HuH-7.5 (cell line): Measurements from ENCODE around the gene KRTAP12-1.
"Not testable (repeated sequence)": the region's sequence is repeated elsewhere in the genome, so short reads cannot be mapped to it uniquely, and the experiment has no call there.

Source experiments
- DNase-seq: peaks from one replicate; pipeline ENCODE4 v3.0.0; 2011; ENCODE audit warnings: low spot score

Gene KRTAP12-1

DNA sequence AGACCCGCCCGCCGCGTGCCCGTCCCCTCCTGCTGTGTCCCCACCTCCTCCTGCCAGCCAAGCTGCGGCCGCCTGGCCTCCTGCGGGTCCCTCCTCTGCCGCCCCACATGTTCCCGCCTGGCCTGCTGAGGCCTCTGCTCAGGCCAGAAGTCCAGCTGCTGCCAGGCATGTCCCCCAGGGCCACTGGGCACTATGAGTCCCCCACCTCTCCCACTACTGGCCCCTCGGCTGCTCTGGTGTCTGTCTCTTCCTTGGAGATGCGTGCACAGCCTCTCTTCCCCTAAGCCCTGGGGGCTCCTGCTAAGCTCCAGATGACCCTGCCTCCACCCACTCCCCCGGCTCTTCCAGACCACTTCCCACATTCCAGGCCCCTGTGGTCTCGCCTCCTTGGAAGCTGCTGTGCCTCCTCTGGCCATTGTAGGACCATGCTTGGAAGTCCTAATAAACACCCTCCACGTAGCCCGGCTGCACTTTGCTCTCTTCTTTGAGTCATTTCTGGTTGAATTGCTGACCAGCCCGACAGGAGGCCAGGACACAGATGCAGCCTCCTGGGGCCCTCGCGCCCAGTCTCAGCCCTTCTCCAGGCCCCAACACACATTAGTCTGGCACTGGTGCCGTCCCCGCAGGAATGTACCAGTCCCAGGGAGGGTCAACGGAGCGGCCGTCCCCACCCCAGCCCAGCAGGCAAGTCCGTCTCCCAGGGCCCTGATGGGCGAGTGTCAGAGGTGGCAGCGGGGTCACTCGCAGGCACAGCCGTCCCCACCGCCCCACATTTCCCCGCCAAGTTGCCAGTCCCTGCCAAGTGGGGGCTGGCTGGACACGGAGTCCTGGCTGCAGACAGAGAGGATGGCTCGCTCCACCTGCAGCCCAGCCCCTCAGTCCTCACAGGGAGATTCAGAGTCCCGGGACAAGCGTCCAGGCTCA is 16.1 kb upstream of the KRTAP12-1 start:
- DNase-seq: no peak

DNA sequence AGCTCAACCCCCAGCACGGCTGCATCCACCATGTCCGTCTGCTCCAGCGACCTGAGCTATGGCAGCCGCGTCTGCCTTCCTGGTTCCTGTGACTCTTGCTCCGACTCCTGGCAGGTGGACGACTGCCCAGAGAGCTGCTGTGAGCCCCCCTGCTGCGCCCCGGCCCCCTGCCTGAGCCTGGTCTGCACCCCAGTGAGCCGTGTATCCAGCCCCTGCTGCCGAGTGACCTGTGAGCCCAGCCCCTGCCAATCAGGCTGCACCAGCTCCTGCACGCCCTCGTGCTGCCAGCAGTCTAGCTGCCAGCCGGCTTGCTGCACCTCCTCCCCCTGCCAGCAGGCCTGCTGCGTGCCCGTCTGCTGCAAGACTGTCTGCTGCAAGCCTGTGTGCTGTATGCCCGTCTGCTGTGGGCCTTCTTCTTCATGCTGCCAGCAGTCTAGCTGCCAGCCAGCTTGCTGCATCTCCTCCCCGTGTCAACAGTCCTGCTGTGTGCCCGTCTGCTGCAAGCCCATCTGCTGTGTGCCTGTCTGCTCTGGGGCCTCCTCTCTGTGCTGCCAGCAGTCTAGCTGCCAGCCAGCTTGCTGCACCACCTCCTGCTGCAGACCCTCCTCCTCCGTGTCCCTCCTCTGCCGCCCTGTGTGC is 15.3 kb upstream of the KRTAP12-1 start, which contains the start of gene KRTAP10-12:
TSS of gene KRTAP10-12 (plus strand) at position 1 of the 639 bp plus-strand sequence. CDS start at position 31, 30 bp downstream.
- DNase-seq: not testable (repeated sequence)

DNA sequence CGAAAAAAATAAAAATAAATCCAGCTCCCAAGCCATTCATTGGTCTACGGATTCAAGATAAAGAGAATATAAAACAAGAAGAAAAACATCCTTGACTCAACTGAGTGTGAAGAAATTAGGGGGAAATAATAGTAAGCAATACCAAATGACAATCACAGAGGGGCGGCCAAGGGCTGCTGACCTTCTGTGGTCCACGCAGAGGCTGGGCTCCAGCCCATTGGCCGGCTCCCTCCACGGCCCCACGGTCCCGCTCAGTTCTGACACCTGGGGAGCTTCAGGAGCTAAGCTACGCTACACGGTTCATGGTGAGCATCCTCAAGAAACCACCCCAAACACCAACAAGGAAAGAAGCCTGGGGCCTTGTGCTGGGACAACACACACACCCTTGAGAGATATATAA is 14.6 kb upstream of the KRTAP12-1 start:
- no peak for DNase-seq

DNA sequence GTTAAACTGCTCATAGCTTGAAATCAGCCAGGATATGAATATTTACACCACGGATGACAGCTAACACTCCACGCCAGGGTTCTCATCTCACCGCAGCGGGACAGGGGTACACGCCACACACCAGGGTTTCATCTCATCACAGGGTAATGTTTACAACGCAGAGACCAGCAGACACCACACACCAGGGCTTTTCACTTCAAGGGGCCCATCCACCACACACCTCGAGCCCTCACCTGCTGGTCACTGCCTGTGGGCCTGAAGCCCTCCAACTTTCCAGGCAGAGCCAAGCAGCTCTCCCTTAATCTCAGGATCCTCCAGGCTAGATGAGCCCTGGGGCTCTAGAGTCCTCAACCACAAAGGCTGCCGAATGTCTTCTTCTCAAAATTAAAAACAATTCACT is 13.7 kb upstream of the KRTAP12-1 start:
- no peak for DNase-seq

DNA sequence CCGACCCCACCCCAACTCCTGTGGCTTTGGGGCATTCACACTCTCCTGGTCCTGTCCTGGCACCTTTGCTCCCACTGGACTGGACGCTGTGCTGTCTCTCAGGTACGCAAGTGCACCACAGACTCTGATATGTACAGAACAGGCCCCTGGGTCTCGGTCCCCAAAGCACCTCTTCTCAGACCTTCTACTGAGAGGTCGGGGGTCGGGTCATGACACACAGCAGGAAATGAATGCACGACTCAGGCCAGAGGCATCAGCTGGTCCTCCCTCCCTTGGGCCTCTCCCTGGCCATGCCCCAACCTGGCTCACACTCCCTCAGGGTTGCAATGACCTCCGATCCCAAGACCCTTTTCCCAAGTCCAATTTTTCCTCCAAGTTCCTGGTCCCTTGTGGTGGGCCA is 13.2 kb upstream of the KRTAP12-1 start:
- DNase-seq: no peak

DNA sequence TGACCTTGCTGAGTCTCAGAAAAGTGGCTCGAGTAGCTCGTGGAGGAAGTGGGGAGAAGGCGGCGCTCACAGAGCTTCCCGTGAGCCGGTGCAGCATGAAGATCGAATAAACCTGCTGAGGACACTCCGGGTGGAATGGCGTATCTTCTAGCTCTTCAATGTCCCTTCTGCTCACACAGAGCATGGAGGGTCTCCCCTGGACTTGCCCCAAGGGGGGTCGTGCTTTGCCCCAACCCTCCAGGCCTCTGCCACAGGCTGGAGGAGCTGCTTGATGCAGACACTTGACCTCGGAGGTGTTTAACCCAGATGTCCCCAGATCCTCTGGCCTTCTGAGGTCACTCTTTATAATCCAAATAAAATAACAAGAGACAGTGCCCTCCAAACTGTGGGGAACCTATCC is 12.8 kb upstream of the KRTAP12-1 start:
- DNase-seq: no peak

DNA sequence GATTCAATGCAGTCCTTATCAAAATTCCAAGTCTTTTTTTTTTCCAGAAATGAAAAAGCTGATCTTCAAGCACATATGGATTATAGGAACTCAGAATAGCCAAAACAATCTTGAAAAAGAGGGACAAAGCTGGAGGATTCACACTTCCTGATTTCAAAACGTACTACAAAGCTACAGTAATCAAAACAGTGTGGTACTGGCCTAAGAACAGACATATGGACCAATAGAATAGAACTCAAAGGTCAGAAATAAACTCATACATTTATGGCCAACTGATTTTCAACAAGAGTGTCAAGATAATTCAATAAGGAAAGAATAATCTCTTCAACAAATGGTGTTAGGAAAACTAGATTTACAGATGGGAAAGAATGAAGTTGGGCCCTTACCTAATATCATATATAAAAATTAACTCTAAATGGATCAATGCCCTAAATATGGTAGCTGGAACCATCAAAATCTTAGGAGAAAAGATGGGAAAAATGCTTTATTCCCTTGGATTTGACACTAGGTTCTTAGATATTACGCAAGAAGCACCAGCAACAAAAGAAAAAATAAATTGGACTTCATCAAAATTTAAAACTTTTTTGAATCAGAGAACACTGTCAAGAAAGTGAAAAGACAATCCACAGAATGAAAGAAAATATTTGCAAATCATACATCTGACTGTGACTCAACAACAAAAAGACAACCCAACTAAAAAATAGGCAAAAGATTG is 11.0 kb upstream of the KRTAP12-1 start:
- no peak for DNase-seq

DNA sequence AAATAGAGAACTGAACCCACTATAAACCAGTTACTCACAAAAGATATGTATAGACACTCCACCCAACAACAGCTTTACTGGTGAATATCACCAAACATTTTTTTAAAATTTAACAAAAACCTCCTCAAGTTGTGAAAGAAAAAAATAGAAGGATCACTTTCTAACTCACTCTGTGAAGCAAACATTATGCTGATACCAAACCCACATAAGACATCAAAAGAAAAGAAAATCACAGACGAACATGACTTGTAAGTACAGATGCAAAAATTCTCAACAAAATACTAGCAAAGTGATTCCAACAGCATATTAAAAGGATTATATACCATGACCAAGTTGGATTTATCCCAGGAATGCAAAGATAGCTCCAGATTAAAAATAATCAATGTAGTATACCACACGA is 9.7 kb upstream of the KRTAP12-1 start:
- no peak for DNase-seq

DNA sequence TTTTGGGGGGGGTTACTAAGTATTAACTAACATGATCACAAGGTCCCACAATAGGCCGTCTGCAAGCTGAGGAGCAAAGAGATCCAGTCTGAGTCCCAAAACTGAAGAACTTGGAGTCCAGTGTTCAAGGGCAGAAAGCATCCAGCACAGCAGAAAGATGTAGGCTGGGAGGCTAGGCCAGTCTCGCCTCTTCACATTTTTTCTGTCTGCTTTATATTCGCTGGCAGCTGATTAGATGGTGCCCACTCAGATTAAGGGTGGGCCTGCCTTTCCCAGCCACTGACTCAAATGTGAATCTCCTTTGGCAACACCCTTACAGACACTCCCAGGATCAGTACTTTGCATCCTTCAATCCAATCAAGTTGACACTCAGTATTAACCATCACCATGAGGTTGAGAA is 7.8 kb upstream of the KRTAP12-1 start:
- DNase-seq: not testable (repeated sequence)

DNA sequence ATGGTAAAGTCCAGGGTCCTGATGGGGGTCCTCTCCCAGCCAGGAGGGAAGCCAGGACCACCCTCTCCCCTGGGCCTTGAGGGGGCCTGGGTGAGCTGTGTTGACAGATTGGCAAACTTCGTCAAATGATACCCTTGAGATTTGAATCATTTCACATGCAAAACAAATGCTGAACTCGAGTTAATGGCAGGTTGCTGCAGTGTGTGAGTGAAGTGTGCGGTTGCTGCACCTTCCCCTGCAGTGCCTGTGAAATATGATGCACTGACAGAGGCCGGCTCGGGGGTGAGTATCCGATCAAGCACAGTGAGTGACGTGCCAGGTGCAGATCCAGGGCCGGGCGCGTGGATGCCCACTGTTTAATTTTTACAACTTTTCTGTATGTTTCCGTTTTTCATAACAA is 5.7 kb upstream of the KRTAP12-1 start:
- no peak for DNase-seq

DNA sequence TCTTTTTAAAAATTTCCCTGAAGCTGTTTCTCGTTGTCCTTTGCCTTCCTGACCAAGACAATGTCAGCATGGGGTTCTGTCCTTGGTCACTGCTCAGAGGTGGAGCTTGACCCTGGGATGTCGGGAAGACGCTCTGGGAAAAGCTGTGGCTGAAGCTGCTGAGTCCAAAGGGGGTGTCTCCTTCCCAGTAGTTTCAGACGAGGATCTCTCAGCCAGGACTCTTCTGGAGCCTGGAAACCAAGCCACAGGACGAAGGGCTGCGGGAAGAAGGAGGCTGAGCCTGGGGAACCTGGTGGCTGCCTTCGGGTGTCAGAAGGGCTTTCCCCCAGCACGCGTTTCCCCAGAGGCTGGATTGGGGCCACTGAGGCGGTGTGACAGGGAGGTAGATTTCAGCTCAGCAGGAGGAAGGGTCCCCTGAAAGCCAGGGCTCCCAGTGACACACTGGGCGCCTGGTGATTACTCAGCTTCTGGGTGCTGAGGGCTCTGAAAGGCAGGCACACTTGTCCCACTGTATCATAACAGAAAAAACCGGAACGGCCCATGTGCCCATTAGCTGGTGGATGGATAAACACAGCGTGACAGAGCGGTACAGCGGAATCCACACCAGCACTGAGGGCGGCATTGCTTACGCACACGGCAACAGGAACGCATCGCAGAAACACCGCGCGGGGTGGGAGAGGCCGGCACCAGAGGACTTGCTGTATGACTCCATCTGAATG is 5.0 kb upstream of the KRTAP12-1 start:
- no peak for DNase-seq

DNA sequence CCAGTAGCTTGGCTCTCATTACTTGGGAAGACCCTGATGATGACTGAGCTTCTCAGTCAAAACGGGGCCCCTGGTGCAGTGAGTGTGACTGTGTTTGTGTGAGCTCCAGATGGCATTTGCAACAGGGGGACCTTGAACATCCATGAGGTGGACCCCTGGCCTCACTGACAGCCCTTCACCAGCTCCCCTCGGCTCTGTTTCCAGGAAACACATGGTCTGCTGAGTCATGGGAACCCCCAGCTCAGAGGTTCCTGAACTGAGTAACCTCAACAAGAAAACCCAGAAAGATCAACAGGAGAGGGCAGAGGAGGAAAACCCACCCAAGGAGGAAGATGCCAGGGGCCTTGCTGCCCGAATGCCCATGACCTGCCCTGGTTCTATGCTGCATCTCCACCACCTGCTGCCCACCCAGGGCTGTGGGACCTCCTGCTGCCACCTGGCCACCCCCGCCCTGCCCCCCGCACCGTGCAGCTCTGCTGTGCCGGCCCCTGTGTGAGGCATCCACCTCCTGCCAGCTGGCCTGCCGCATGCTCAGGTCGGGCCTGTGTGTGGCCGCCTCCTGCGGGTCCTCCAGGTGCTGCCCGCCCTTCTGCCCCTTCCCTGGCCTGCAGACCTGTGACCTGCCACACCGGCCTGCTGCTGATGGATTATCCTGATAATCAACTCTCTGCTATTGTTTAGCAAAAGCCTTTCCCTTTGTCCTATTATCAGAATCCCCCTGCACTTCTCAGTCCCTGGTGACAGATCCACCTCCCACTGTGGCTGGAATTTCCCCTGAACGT is 4.2 kb upstream of the KRTAP12-1 start:
- DNase-seq: no peak

DNA sequence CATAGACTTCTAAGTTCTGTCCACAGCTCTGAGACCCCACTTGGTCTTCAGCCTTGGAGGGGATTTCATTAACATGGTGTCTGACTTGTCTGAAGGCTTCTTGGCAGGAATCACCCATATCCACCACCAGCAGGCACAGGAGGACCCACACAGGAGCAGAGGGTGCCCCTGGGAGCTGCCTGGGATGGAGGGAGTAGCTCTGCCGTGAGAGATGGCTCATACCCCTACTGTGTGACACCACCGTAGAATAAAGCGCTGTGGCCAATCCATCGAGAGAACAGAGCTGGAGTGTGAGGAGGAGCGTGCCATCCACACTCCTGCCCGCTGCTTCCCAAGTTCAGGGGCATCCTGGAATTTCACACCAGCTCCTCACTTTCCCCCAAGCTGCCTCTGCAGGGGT is 3.1 kb upstream of the KRTAP12-1 start:
- not testable (repeated sequence) for DNase-seq

DNA sequence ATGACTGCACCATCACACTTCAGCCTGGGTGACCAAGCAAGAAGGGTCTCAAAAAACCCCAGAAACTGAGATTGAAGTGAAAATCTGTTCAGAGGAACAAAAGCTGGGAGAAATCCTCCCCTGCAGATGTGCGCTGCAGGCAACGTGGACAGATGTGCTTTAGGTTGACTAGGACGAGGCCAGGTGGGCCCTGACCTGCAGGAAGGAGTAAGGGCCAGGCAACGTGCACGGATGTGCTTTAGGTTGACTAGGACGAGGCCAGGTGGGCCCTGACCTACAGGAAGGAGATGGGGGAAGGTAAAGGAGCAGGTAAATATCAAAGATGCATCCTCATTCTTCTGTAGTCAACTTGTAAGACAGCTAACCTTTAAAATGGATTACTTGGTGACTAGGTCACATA is 2.5 kb upstream of the KRTAP12-1 start:
- no peak for DNase-seq

DNA sequence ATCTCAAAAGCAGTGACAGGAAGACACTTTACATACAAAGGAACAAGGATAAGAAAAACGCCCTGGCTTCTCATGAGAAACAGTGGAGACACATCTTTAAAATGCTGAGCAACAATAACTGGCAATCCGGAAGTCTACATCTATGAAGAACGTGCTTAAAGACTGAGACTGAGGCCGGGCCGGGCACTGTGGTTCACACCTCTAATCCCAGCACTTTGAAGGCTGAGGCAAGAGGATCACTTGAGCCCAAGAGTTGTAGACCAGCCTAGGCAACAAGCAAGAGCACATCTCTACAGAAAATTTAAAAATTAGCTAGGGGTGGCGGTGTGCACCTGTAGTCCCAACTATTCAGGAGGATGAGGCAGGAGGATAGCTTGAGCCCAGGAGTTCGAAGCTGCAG is 2.1 kb upstream of the KRTAP12-1 start:
- no peak for DNase-seq

DNA sequence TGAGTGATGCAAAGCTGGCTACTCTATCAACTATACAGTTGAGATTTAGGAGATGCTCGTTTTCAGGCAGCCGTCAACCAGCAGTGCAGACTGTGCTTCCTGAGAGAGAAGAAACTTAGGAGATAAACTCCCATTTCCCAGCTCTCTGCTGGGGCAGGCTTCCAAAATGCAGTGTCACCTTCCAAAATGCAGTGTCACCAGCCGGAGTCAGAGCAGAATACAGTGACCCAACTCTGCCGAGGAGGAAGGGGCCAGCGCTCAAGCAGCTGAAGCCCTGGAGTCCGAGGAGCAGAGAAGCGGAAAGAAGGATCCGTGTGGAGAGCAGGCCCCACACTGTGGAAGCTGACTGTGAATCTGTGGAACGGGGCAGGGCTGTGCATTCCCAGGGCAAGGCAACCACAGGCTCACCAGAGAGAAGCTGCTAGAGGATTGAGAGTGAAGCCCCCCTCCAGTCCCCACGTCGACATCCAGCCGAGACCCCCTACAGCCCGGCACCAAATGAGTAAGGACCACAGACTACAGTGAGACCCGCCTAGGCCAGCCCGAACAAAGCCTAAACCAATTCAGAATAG is 703 bp upstream of the KRTAP12-1 start:
- no peak for DNase-seq

DNA sequence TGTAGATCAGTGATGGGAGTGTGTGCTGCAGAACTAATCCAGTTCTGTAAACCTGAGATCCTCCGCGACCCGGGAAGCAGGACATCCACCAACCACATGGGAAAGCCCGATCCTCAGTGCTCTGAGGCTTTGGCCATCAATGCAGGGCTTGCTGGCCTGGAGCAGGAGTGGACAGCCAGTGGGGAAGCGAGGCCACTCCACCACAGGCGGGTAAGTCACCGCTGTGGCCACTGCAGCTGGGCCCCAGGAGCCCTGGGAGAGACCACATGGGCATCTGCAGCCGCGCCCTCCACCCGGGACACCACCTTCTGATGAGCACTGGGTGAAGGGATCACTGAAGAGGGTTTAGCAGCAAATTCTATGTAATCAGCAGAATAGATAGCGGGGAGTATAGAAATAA is 811 bp downstream of the KRTAP12-1 start:
- no peak for DNase-seq

DNA sequence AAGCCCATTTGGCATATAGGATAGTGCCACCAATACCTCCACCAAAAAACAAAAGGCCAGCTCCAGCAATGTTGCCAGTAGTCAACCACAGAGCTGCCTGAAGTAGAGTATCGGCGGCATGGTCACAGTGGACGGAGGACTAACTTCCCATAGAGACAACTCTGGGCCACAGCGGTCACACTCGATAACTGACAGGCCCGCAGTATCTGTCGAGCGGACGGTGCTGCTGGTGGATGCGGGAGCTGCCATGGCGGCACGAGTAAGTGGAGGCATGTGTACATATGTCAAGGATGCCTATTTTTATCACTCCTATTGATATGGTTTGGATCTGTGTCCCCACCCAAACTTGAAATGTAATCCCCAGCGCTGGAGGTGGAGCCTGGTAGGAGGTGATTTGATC is 4.1 kb downstream of the KRTAP12-1 start:
- no peak for DNase-seq

DNA sequence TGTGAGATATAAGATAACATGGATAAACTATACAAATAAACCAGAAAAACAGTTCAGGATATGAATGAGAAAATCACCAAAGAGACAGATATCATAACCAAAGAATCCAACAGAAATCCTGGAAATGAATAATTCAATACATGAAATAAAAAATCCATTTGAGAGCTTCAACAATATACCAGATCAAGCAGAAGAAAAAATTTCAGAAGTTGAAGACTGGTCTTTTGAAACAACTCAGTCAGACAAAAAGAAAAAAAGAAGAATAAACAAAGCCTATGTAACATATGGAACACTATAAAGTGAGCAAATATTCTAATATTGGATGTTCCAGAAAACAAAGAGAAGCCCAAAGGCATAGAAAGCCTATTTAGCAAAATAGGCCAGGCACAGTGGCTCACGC is 10.1 kb downstream of the KRTAP12-1 start:
- no peak for DNase-seq

DNA sequence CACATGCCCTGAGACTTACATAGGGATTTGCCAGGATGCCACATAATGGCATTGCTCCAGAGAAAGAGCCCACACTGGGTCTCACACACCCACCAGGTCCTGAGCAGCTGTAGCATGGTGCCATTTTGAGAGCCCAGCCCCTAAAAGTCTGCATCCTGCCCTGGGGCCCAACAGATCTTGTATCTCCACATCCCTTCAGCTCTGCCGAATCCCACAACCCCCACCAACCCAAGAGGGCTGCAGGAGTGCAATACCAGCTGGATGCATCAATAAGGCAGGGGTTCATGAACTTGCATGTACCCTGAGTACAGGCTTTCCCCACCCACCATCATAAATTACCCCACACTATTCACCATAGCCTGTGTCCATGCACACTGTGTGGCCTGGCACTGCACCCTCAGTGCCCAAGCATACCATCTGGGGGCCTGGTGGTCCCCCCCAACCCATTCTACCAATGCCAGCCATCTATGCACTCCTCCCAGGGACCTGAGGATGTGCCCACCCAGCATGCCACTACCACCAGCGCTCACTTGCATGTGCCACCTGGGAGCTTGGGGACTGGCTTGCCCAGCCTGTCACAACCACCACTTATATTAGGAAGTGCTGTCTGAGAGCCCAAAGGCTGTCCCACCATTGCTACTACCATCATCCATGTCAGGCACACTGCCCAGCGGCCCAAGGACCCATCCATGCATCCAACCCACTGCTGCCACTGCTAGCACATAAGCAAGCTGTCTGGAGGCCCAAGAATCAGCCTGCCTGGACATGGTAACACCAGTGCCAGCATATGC is 11.1 kb downstream of the KRTAP12-1 start:
- DNase-seq: no peak
